Effector memory CD4-positive, alpha-beta T cell (primary cell): Measurements from ENCODE around the gene NELL1.
"Not testable (repeated sequence)": the region's sequence is repeated elsewhere in the genome, so short reads cannot be mapped to it uniquely, and the experiment has no call there.

Experiments
- DNase-seq, 3 donors: peaks; one replicate each; pipeline ENCODE4 v3.0.0-alpha.2; 2020
- H3K27ac ChIP-seq: 2 replicates; pipeline ENCODE4 v1.7.0; 2013; ENCODE audit warnings: mild to moderate bottlenecking, low read length, moderate library complexity; ENCODE audit not compliant: insufficient read depth, poor library complexity, severe bottlenecking
- H3K27me3 ChIP-seq: replicated peaks from 2 replicates; pipeline ENCODE4 v1.7.0; 2013; ENCODE audit warnings: mild to moderate bottlenecking, low read length; ENCODE audit not compliant: insufficient read depth, control insufficient read depth, poor library complexity, severe bottlenecking
- H3K36me3 ChIP-seq: 2 replicates; pipeline ENCODE4 v1.7.0; 2013; ENCODE audit warnings: mild to moderate bottlenecking, low read length, moderate library complexity; ENCODE audit not compliant: control insufficient read depth, insufficient read depth
- H3K4me1 ChIP-seq: 2 replicates; pipeline ENCODE4 v1.7.0; 2013; ENCODE audit warnings: low read length, mild to moderate bottlenecking; ENCODE audit not compliant: control insufficient read depth, insufficient read depth, poor library complexity, severe bottlenecking
- H3K4me3 ChIP-seq: 2 replicates; pipeline ENCODE4 v1.7.0; 2013; ENCODE audit warnings: low read length, low read depth, mild to moderate bottlenecking; ENCODE audit not compliant: insufficient read depth, poor library complexity, severe bottlenecking
- H3K9me3 ChIP-seq: 2 replicates; pipeline ENCODE4 v1.7.0; 2013; ENCODE audit warnings: mild to moderate bottlenecking, low read length, moderate library complexity; ENCODE audit not compliant: control insufficient read depth

Gene NELL1

GRCh38 chr11:20854215-20854955 is 185.0 kb downstream of the NELL1 start:
- Histone ChIP-seq H3K4me3 (no peak overlapping the region), H3K27ac (no peak overlapping the region), H3K4me1 (no peaks in the 10 kb centered on the region), H3K36me3 (no peaks in the 10 kb centered on the region), H3K27me3 (no peaks in the 10 kb centered on the region), H3K9me3 (no peaks in the 10 kb centered on the region)
- no peak for DNase-seq

GRCh38 chr11:20861322-20861721 is 191.9 kb downstream of the NELL1 start:
- H3K9me3 ChIP-seq = no peaks in the 10 kb centered on the region
- no peak overlapping the region for H3K27ac ChIP-seq
- H3K36me3 ChIP-seq = no peaks in the 10 kb centered on the region
- no peaks in the 10 kb centered on the region for H3K27me3 ChIP-seq
- no peak for DNase-seq
- H3K4me1 ChIP-seq = no peaks in the 10 kb centered on the region
- H3K4me3 ChIP-seq = no peak overlapping the region

GRCh38 chr11:20862263-20862662 is 192.9 kb downstream of the NELL1 start:
- not testable (repeated sequence) for H3K9me3 ChIP-seq, H3K27me3 ChIP-seq, H3K36me3 ChIP-seq, H3K27ac ChIP-seq, DNase-seq, H3K4me1 ChIP-seq, H3K4me3 ChIP-seq

- Histone ChIP-seq H3K27ac (no peak overlapping the region), H3K9me3 (no peaks in the 10 kb centered on the region), H3K4me3 (no peak overlapping the region), H3K27me3 (no peaks in the 10 kb centered on the region), H3K4me1 (no peaks in the 10 kb centered on the region), H3K36me3 (no peaks in the 10 kb centered on the region)
- no peak for DNase-seq
Observed at GRCh38 chr11:20864628-20865027, 195.2 kb downstream of the NELL1 start.

- Histone ChIP-seq H3K9me3 (no peaks in the 10 kb centered on the region), H3K4me3 (no peak overlapping the region), H3K27ac (no peak overlapping the region), H3K36me3 (no peaks in the 10 kb centered on the region), H3K4me1 (no peaks in the 10 kb centered on the region), H3K27me3 (no peaks in the 10 kb centered on the region)
- DNase-seq = no peak
Observed at GRCh38 chr11:20865161-20865560, 195.8 kb downstream of the NELL1 start.

- Histone ChIP-seq H3K4me1 (no peaks in the 10 kb centered on the region), H3K27me3 (no peaks in the 10 kb centered on the region), H3K4me3 (no peak overlapping the region), H3K27ac (no peak overlapping the region), H3K9me3 (no peaks in the 10 kb centered on the region), H3K36me3 (no peaks in the 10 kb centered on the region)
- no peak for DNase-seq
Observed at GRCh38 chr11:20869123-20869522, 199.7 kb downstream of the NELL1 start.

- no peaks in the 10 kb centered on the region for H3K4me1 ChIP-seq
- no peak for DNase-seq
- H3K27ac ChIP-seq = no peak overlapping the region
- H3K27me3 ChIP-seq = no peaks in the 10 kb centered on the region
- H3K9me3 ChIP-seq = no peaks in the 10 kb centered on the region
- no peak overlapping the region for H3K4me3 ChIP-seq
- no peaks in the 10 kb centered on the region for H3K36me3 ChIP-seq
Observed at GRCh38 chr11:20873054-20873453, 203.7 kb downstream of the NELL1 start.

- Histone ChIP-seq H3K4me1 (no peaks in the 10 kb centered on the region), H3K36me3 (no peaks in the 10 kb centered on the region), H3K27ac (no peak overlapping the region), H3K27me3 (no peaks in the 10 kb centered on the region), H3K9me3 (no peaks in the 10 kb centered on the region), H3K4me3 (no peak overlapping the region)
- no peak for DNase-seq
Observed at GRCh38 chr11:20874358-20874757, 205.0 kb downstream of the NELL1 start.

- Histone ChIP-seq H3K4me3 (no peak overlapping the region), H3K27me3 (no peaks in the 10 kb centered on the region), H3K4me1 (no peaks in the 10 kb centered on the region), H3K36me3 (no peaks in the 10 kb centered on the region), H3K27ac (no peak overlapping the region), H3K9me3 (no peaks in the 10 kb centered on the region)
- no peak for DNase-seq
Observed at GRCh38 chr11:20875889-20876288, 206.5 kb downstream of the NELL1 start.

- H3K4me1 ChIP-seq = no peaks in the 10 kb centered on the region
- H3K36me3 ChIP-seq = no peaks in the 10 kb centered on the region
Observed at GRCh38 chr11:20876738-20877137, 207.4 kb downstream of the NELL1 start.

More at GRCh38 chr11:20876738-20877137, 207.4 kb downstream of the NELL1 start:
- no peak overlapping the region for H3K4me3 ChIP-seq
- H3K9me3 ChIP-seq = no peaks in the 10 kb centered on the region
- H3K27me3 ChIP-seq = no peaks in the 10 kb centered on the region
- H3K27ac ChIP-seq = no peak overlapping the region
- no peak for DNase-seq
